ENCODE results near the gene ZSCAN5C.

GRCh38 chr19:56201973-56202372 is at the start of gene ZSCAN5C:
- TF ChIP-seq CTCF (IDR thresholded peaks at IDR 0.05) = no peak
- no peak for TF ChIP-seq POLR2A (IDR thresholded peaks at IDR 0.05)

Data from Peyer's patch (tissue), 4 donors.